KOPT-K1 (cell line): ENCODE results near the gene SUGCT.
"Not testable (repeated sequence)": the region's sequence is repeated elsewhere in the genome, so short reads cannot be mapped to it uniquely, and the experiment has no call there.

ENCODE experiments used
- H3K27ac ChIP-seq: fragments of 200-600 bp; sonication (generic); 2 replicates; pipeline ENCODE4 v1.5.1; 2016; ENCODE audit warnings: antibody characterized with exemption, mild to moderate bottlenecking, low read depth, low read length; ENCODE audit not compliant: poor library complexity, severe bottlenecking
- H3K36me3 ChIP-seq: fragments of 200-600 bp; sonication (generic); 2 replicates; pipeline ENCODE4 v1.5.1; 2017; ENCODE audit warnings: antibody characterized with exemption, mild to moderate bottlenecking, low read length, moderate library complexity; ENCODE audit not compliant: insufficient read depth
- H3K9me3 ChIP-seq: fragments of 200-600 bp; sonication (generic); 2 replicates; pipeline ENCODE4 v1.5.1; 2017; ENCODE audit warnings: antibody characterized with exemption, low read length, mild to moderate bottlenecking; ENCODE audit not compliant: insufficient read depth, poor library complexity, severe bottlenecking

The SUGCT gene

GRCh38 chr7:40122100-40122939 lies 12.5 kb upstream of the SUGCT start:
- H3K36me3 ChIP-seq, H3K9me3 ChIP-seq, H3K27ac ChIP-seq: not testable (repeated sequence)

GRCh38 chr7:40122940-40123254 lies 11.9 kb upstream of the SUGCT start:
- H3K9me3 ChIP-seq, result no peaks in the 10 kb centered on the region
- peaks cover 9% of the 10 kb centered on the region; the same call in 1 of the 2 replicates for H3K36me3 ChIP-seq

GRCh38 chr7:40133561-40134427 lies 1.0 kb upstream of the SUGCT start:
- Histone ChIP-seq H3K27ac (peak overlapping the region; percentile 84), H3K9me3 (peaks cover 4% of the 10 kb centered on the region), H3K36me3 (peaks cover 33% of the 10 kb centered on the region)

More at GRCh38 chr7:40122940-40123254, 11.9 kb upstream of the SUGCT start:
- H3K27ac ChIP-seq, result no peak overlapping the region

GRCh38 chr7:40135317-40135610 lies 459 bp downstream of the SUGCT start:
- Histone ChIP-seq H3K27ac (no peak overlapping the region), H3K36me3 (peaks cover 25% of the 10 kb centered on the region), H3K9me3 (peaks cover 4% of the 10 kb centered on the region)

GRCh38 chr7:40137563-40137962 lies 2.8 kb downstream of the SUGCT start:
- Histone ChIP-seq H3K27ac (no peak overlapping the region), H3K36me3 (peaks cover 5% of the 10 kb centered on the region; the same call in 1 of the 2 replicates), H3K9me3 (peaks cover 4% of the 10 kb centered on the region)

GRCh38 chr7:40138973-40139372 lies 4.2 kb downstream of the SUGCT start:
- Histone ChIP-seq H3K9me3 (peaks cover 4% of the 10 kb centered on the region), H3K27ac (no peak overlapping the region), H3K36me3 (no peaks in the 10 kb centered on the region)

GRCh38 chr7:40139891-40140290 lies 5.1 kb downstream of the SUGCT start:
- not testable (repeated sequence) for H3K27ac ChIP-seq, H3K9me3 ChIP-seq, H3K36me3 ChIP-seq

GRCh38 chr7:40141916-40142315 lies 7.1 kb downstream of the SUGCT start:
- not testable (repeated sequence) for H3K27ac ChIP-seq, H3K9me3 ChIP-seq, H3K36me3 ChIP-seq

GRCh38 chr7:40145596-40146130 lies 10.9 kb downstream of the SUGCT start:
- H3K9me3 ChIP-seq, H3K36me3 ChIP-seq, H3K27ac ChIP-seq: not testable (repeated sequence)

- Histone ChIP-seq H3K27ac (no peak overlapping the region), H3K9me3 (peaks cover 9% of the 10 kb centered on the region), H3K36me3 (no peaks in the 10 kb centered on the region)
These were observed 12.8 kb downstream of the SUGCT start for GRCh38 chr7:40147371-40148246.

GRCh38 chr7:40148247-40148580 lies 13.4 kb downstream of the SUGCT start:
- not testable (repeated sequence) for H3K27ac ChIP-seq, H3K9me3 ChIP-seq, H3K36me3 ChIP-seq

GRCh38 chr7:40148671-40149070 lies 13.9 kb downstream of the SUGCT start:
- Histone ChIP-seq H3K9me3 (peaks cover 9% of the 10 kb centered on the region), H3K36me3 (no peaks in the 10 kb centered on the region), H3K27ac (no peak overlapping the region)

- no peaks in the 10 kb centered on the region for H3K36me3 ChIP-seq
These were observed 16.7 kb downstream of the SUGCT start for GRCh38 chr7:40151504-40151903.

GRCh38 chr7:40156988-40157387 lies 22.2 kb downstream of the SUGCT start:
- Histone ChIP-seq H3K27ac (no peak overlapping the region), H3K36me3 (no peaks in the 10 kb centered on the region)

More at GRCh38 chr7:40151504-40151903, 16.7 kb downstream of the SUGCT start:
- Histone ChIP-seq H3K9me3 (peaks cover 2% of the 10 kb centered on the region), H3K27ac (no peak overlapping the region)

GRCh38 chr7:40162516-40162915 lies 27.7 kb downstream of the SUGCT start:
- H3K27ac ChIP-seq, result no peak overlapping the region

More at GRCh38 chr7:40156988-40157387, 22.2 kb downstream of the SUGCT start:
- no peaks in the 10 kb centered on the region for H3K9me3 ChIP-seq

More at GRCh38 chr7:40162516-40162915, 27.7 kb downstream of the SUGCT start:
- Histone ChIP-seq H3K9me3 (no peaks in the 10 kb centered on the region), H3K36me3 (no peaks in the 10 kb centered on the region)
